GM18498 (cell line): ENCODE results near the gene TEAD3.

Experiments
- ATAC-seq: cut with Tn5 transposase; IDR thresholded peaks from one replicate; pipeline ENCODE4 v1.9.1; 2021; ENCODE audit warnings: mild to moderate bottlenecking, moderate library complexity; ENCODE audit not compliant: unreplicated experiment

The TEAD3 gene

DNA sequence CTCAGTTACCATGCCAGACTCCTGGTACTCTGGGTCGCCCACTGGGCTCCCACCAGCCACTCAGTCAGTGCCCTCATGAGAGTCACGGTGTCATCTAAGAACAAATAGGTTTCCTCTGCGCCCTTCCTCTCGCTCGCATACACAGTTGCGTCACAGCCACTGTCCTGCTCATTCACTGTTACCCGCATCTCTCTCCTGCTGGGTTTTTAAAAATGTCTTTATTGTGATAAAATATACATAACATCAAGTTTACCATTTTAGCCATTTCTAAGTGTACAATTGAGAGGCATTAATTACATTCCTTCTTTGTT lies 4.0 kb downstream of the TEAD3 start:
- no peak for ATAC-seq

DNA sequence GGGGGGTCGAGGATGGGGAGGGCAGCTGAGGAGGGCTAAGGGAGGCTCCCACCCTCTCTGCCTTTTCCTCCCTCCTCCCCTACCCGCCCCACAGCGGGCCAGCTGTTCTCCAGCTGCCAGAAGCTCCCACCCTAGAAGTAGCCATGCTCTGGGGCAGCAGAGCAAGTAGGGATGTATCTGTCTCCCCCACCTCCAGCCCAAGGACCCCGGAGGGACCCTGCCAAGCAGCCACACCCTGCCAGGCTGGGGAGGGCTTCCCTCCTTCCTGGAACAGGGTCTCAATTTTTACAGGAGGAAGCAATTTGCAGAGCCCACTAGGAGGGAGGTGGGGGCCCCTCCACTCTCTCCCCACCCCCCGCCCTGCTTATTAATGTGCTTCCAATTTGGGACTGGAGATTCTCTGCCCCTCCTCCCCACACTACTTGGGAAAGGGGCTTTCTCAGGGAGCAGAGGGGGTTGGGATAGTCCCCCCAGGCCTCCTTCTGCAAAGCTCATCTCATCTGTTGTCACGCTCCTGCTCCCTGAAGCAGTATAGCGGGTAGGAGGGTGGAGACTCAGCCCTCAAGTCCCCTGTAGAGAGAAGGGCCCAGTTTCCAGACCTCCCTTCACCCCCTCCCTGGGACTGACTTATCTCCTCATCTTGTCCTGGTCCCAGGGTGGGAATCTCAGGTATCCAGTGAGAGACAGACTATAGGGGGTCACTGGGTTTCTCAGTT lies 4.5 kb downstream of the TEAD3 start:
- no peak for ATAC-seq

DNA sequence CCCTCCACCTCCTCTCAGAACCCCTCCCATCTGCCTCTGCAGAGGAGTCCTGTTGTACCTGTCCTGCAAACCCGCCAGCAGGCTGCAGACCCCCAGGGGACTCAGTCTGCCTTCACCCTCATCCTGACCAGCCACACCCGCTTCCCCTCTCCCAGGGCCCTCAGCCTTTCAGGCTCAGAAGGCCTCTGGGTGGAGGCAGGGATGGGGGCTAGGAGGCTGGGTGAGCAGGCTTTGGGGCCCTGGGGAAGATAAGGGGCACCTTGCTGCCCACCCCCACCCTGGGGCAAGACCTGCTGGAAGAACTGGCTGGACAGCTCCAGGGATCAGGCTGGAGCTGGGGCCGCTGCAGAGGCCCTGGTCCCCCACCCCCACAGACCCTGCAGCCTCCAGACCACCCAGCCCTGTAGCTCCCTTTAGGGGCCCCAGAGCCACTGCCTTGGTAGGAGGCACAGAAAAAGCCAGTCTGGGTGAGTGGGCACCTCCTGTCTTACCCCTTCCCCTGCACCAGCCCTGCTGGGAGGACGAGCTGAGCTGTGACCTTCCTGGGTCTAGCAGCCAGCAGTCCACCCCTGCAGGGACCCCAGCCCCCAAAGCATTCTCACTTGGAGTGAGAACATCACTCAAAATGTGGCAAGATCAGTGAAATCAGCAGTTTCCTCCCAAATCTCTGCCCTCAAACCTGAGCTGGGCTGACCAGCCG lies 5.2 kb downstream of the TEAD3 start:
- ATAC-seq = no peak

DNA sequence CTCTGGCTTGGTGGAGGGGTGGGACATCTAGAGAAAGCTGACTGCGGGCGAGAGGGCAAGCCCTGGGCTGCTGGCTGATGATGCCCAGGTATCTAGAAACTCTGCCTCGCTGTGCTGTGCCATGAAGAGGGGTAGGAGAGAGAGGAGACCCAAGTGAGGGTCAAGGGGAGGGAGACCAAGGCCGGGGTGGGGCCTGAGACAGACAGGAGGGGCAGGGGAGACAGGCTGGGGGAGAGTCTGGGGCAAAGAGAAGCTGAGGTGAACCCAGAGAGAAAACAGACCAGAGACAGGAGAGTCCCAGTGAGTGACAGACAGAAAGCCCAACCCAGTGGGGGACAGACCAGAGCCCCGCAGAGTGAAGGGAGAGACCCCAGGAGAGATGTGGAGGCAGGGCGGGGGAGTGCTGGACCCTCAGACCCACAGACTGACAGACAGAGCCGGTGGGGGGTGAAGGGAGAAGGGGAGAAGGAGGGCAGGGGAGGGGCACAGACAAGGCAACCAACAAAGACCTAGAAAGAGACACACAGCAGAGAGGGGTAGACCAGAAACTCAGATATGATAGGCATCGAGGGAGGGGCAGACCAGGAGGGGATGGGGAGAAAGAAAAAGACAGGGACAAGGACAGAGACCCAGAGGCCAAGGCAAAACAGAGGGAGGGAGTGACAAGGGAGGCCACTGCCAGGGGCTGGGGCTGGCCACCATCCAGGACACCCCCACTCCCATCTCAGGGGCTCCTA lies 5.9 kb downstream of the TEAD3 start:
- ATAC-seq = no peak

DNA sequence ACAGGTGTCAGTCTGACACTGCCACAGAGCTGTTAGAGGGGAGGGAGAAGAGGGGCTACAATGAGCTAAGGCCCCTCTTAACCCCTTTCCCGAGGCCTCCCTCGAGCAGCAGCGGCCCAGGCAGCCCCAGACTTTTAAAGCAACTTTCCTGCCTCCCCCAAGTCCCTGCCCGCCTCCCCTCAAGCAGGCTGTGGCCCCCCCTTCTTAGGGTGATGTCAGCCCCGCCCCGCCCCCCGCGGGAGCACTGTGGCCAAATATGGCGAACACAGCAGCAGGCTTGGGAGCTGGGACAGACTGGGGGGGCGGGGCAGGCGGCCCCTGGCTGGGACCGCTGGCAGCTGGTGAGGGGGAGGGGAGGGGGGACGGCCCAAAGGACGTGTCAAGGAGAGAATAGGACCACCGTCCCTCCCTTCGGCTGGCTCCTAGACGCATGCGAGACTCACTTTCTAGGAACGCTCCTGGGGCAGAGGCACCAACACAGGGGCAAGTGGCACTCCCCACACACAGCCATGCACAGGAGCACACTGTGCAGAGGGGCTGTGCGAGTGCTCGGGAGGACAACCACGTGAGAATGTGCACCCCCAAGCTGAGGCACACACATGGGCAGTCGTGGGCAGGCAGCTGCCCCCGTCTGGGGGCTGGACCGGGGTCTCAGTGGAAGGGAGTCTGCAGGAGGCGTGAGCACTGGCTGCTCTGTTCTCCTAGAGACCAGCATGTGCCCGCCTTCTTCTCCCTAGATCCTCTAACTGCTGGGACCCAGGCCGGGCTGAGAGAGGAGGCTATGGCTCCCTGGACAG lies 6.7 kb downstream of the TEAD3 start:
- ATAC-seq = no peak

DNA sequence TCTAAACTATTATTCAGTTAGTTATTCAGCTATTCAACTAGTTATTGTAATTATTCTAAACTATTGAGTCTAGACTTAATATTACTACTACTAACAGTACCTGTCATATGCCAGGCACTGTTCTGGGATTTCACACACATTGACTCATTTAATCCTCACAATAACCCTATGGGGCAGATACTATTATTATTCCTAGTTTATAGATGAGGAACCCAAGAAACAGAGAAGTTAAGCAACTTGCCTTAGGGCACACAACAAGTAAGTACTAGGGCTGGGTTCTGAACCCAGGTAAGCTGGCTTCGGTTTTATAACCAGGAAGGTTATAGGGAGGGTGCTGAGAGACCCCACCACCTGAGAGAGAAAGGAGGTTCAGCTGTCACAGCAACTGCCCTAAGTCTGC lies 7.8 kb downstream of the TEAD3 start:
- no peak for ATAC-seq

DNA sequence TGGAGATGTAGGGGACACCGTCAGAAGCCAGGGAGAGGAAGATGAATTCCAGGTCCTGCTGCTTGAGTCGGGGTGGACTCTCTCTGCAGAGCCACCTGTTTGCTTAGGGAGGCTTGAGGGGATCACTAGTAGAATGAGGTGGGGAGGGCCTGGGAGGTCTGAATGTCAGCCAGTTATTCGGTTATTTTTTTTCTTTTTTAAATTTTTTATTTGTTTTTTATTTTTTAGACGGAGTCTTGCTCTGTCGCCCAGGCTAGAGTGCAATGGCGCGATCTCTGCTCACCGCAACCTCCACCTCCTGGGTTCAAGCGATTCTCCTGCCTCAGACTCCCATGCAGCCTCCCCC lies 8.4 kb downstream of the TEAD3 start:
- no peak for ATAC-seq

DNA sequence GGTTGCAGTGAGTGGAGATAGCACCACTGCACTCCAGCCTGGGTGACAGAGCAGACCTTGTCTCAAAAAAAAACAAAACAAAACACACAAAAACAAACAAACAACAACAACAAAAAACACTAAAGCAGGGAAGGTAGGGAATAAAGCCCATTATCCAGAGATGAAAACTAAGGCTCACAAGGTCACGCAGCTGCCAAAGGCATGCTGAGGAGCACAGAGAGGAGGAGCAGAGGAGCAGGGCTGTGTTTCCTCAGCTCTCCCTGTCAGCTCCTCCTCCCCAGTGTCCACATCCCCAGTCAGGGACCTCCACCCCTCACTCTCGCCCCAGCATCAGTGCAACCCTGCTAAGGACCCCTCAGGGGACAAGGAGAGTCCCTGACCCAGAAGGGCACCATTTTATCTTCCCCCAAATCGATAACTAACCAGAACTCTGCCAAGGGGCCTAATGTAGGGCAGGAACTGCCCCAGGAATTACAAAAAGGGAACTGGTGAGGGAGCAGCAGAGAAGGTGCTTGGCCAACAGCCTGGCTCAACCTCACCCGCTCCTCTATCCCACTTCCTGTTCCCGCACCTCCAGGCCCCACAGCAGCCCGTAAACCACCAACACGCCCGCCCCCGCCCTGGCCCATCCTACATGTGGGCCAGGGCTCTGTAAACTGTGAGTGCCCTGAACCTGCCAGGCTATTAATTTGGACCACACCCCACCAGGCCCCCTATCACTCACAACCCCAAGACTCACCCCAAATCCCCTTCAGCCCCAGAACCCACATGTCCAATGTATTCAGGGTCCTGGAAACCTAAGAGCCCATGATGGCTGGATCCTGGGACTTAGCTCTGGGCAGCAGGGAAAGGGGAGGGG lies 9.0 kb downstream of the TEAD3 start:
- no peak for ATAC-seq

DNA sequence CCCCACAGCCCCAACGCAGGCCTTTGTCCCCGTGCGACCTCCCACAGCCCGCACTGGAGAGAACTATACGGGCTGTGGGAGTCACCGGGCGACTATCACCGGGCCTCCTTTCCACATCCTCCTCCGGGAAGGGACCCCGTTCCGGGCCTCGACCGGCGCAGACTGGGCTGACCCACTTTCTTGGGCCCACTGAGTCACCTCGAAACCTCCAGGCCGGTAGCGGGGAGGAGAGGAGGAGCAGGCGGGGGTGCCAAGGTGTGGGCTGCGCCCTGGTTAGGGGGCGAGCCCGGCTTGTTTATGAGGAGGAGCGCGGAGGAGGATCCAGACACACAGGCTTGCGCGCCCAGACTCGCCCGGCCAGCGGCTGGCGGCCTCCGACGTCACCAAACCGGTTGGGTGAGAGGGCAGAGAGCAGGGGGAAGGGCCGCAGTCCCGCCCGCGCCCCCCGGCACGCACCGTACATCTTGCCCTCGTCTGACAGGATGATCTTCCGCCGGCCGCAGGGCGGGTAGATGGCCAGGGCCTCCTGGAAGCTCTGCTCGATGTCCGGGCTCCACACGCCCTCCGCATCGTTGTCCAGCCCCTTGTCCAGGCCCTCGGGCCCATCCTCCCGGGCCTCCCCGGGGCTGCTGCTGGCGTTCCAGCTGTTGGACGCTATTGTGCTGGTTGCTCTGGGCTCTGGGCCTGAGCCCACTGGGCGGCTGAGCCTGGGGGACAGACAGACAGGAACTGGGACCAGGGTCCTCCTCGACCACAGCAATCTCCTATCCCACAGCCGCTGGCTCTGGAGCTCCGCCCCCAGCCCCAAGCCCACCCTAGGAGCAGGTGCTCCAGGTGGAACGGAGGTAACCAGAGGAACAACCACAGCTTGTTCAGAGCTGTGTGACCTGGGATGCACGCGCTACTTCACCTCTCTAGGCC lies 10.6 kb downstream of the TEAD3 start:
- no peak for ATAC-seq

DNA sequence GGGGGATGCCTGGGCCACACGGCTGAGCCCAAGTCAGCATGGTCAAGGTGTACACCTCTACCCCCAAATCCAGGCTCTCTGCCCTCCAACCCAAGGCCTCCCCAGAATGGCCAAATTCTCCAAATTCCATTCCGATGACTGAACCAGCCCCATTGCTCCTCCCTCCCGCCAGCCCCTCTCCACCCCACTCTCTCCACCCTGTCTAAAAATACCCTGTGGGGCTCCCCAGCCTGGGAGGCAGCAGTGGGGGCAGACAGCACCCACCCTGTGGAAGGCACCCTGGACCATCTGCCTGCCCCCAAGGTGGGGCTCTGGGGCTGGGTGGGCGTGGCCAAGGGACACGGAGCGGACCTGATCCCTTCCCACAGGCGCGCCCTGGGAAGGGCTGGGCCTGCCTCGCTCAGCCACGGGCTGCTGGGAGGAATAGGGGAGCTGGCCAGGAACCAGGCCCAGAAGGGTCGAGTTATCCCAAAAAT lies 11.4 kb downstream of the TEAD3 start:
- no peak for ATAC-seq

DNA sequence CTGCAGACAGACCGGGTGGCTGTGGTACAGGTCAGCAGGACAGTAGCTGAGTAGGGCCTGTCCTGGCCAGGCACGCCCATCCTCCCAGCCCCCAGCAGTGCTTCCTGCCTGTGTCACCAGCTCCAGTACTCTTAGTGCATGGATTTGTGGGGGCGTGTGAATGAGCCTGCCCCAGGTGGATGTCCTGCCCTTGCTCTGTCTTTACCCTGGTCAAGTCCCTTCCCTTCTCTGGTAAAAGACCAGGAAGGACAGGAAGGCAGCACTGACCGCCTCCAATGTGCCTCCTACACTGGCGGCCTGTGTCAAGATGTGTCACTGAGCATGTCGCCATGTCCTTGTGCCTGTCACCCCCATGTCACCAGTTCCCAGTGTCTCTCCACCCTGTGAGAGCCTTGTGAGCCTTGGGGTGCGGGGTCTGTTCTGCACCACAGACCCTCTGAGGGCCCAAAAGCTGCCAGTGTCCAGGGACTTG lies 11.9 kb downstream of the TEAD3 start:
- no peak for ATAC-seq

DNA sequence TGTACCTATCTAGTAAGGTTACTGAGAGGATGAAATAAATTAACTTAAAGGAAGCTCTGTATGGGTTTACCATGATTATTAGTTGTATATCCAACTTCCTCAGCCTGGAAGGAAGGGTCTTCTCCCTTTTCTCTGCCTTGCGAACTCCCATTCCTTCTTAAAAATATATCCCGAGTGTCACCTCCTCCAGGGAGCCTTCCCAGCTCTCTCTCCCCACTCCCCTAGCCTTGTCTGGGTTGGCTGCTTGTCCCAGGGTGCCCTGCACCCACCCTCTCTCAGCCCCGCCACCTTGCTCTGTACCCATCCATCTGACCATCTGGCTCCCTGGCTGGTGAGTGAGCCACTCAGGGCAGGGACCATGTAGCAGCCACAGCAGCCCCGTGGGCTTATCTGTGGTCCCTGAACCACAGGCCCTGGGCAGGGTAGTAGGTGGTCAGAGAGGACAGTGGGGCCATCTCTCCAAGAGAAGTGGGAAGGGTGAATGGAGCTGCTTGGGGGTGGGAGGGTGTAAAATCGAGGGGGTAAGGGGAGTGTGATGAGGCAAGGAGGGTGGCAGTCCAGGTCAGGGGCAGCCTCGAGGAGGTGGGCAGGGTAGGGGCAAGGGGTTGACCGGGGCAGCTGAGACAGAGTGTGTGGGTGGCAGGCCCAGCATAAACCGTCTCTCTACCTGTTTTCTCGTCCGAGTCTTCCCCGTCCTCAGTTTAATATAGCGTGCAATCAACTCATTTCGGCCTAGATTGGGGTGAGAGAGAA lies 12.8 kb downstream of the TEAD3 start:
- ATAC-seq = no peak

DNA sequence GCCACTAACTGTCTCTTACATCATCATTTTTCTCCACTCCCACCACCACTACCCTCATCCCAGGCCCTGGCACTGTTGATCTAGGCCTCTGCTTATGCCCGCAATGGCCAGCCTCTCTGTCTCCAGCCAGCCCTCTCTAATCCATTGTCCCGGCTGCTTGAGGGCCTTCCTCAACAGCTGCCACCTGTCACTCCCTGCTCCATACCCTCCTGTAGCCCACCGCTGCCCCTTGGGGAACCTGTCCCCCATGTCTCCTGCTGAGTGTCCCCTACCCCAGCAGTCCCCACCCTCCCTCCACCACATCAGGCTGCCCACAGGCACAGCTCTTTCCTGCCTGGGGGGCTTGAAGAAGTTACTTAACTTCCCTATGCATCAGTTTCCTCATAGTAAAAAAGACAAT lies 13.4 kb downstream of the TEAD3 start:
- ATAC-seq = no peak

DNA sequence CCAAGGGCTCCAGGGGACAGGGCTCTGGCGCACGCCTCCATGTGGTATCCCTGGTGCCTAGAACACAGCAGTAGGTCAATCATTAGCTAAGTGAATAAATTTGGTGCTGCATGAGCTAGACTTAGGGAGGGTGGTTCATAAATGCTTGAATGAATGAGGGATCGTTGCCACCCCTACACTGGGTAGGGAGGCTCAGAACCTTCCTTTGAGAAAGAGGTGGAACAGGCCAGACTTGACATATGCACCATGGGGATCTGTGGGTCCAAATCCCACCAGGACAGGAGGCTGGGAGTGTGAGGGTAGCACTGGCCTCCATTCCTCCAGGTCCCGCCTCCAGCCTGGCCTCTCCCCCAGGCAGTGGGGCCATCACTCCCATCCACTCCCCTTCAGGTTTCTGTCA lies 13.8 kb downstream of the TEAD3 start:
- no peak for ATAC-seq

DNA sequence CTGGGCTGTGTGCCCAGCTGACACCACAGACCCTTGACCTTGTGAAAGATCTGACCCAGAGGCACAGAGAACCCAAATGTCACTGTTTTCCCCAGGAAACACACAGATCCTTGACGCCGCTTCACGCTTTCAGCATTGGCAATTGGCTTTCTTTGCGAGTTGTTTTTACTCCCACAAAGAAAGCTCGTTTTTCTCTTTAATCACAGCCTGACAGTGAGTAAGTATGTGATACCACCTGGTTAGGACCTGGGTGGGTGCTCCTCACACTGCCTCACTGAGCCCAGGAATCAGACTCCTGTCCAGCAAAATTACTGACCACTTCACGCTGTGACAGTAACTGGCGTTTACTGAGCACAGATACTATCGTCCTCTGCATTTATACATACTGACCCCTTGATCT lies 15.7 kb downstream of the TEAD3 start:
- ATAC-seq = no peak

DNA sequence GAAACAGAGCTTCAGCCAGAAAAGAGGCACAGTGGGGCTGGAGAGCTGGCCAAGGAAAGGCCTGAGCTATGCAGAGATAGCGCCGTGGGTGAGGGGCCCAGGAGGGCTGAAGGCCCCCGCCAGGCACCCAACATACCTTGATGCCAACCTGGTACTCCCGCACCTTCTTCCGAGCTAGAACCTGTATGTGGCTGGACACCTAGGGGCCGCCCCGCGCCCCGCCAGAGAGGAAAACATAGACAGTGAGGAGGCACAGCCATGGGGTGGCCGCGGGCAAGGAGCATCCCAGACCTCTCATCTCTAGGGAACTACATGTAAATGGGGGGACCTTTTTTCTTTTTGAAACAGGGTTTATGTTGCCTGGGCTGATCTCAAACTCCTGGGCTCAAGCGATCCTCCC lies 16.7 kb downstream of the TEAD3 start:
- ATAC-seq = no peak

DNA sequence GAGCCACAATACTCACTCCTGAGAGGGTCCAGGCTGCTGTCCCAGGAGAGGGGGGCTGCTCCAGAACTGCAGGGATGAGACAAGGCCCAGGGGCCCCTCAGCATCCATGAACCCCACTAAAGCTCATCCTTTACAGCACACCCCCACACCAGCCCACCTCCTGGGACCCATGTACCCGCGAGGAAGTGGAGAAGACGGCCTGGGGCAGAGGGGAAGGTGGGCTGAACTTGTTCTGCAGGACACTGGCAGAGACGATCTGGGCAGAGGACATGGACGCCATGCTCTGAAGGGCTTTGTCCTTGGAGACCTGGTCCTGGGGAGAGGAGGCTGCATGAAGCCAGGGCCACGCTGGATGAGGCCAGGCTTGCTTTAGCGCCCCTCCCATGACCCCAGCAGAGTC lies 18.6 kb downstream of the TEAD3 start:
- ATAC-seq = no peak

DNA sequence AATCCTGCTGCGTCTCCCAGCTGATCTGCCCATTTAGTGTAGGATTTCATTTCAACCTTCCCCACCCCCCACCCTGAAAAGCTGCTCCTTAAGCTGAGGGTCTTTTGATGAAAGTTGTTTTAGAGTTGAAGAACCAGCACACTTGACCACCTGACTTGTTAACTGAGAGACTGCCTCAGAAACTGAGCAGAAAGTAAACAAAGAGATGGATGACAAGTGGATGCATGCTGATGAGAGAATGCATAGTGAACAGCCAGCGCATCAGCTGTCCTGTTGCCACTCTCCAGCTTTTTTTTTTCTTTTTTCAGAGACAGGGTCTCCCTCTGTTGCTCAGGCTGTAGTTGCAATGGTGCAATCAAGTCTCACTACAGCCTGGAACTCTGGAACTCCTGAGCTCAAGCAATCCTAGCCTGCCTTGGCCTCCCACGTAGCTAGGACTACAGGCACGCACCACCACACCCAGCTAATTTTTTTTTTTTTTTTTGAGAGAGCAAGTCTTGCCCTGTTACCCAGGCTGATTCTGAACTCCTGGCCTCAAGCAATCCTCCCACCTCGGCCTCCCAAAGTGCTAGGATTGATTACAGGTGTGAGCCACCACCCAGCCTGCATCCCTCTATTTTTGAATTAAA lies 19.2 kb downstream of the TEAD3 start:
- no peak for ATAC-seq
